Fibroblast of the conjunctiva (primary cell): ENCODE results near the gene TIGD2.
"Not testable (repeated sequence)": the region's sequence is repeated elsewhere in the genome, so short reads cannot be mapped to it uniquely, and the experiment has no call there.

Experiments
- DNase-seq: peaks from one replicate; pipeline ENCODE4 v3.0.0-alpha.2; 2010; ENCODE audit warnings: low read depth

The TIGD2 gene

GRCh38 chr4:89119836-89120235, 8.5 kb downstream of the TIGD2 start:
- DNase-seq: no peak

GRCh38 chr4:89121387-89122068, 10.2 kb downstream of the TIGD2 start:
- no peak for DNase-seq

GRCh38 chr4:89123451-89123851, 12.1 kb downstream of the TIGD2 start:
- no peak for DNase-seq

- DNase-seq: no peak
Measured at GRCh38 chr4:89125901-89126782, 14.8 kb downstream of the TIGD2 start.

GRCh38 chr4:89129080-89129640, 17.8 kb downstream of the TIGD2 start:
- DNase-seq: no peak

- DNase-seq: peak; percentile 31
Measured at GRCh38 chr4:89134775-89135319, 23.5 kb downstream of the TIGD2 start.

- no peak for DNase-seq
Measured at GRCh38 chr4:89136525-89136924, 25.2 kb downstream of the TIGD2 start.

- no peak for DNase-seq
Measured at GRCh38 chr4:89137231-89137630, 25.9 kb downstream of the TIGD2 start.

GRCh38 chr4:89137695-89138094, 26.4 kb downstream of the TIGD2 start:
- no peak for DNase-seq

GRCh38 chr4:89140168-89140759, 28.9 kb downstream of the TIGD2 start:
- DNase-seq: no peak

- no peak for DNase-seq
Measured at GRCh38 chr4:89142691-89143669, 31.6 kb downstream of the TIGD2 start.

GRCh38 chr4:89144652-89145051, 33.3 kb downstream of the TIGD2 start:
- DNase-seq: not testable (repeated sequence)

GRCh38 chr4:89146196-89146595, 34.9 kb downstream of the TIGD2 start:
- no peak for DNase-seq

- DNase-seq: no peak
Measured at GRCh38 chr4:89152972-89153371, 41.6 kb downstream of the TIGD2 start.

- no peak for DNase-seq
Measured at GRCh38 chr4:89156174-89156914, 45.0 kb downstream of the TIGD2 start.

- DNase-seq: no peak
Measured at GRCh38 chr4:89157488-89158024, 46.2 kb downstream of the TIGD2 start.

- DNase-seq: peak; percentile 10
Measured at GRCh38 chr4:89158884-89159503, 47.7 kb downstream of the TIGD2 start.

- DNase-seq: no peak
Measured at GRCh38 chr4:89160806-89161205, 49.5 kb downstream of the TIGD2 start.

- DNase-seq: no peak
Measured at GRCh38 chr4:89161841-89162240, 50.5 kb downstream of the TIGD2 start.

GRCh38 chr4:89162496-89162895, 51.2 kb downstream of the TIGD2 start:
- DNase-seq: no peak
